Retinal pigment epithelial cell (primary cell): ENCODE results near the gene STX19.

Source experiments
- DNase-seq: peaks from one replicate; pipeline ENCODE4 v3.0.0-alpha.2; 2010; ENCODE audit warnings: low read depth
- H3K4me3 ChIP-seq: 2 replicates; pipeline ENCODE4 v1.5.1; 2011; ENCODE audit warnings: mild to moderate bottlenecking, low read length, control low read depth, moderate library complexity
- TF ChIP-seq, protein P1 (sequence below): conservative IDR thresholded peaks from 2 replicates; pipeline ENCODE4 v1.5.1; 2011; ENCODE audit warnings: low read depth, low read length, control low read depth, inconsistent platforms

STX19 gene, protein sequence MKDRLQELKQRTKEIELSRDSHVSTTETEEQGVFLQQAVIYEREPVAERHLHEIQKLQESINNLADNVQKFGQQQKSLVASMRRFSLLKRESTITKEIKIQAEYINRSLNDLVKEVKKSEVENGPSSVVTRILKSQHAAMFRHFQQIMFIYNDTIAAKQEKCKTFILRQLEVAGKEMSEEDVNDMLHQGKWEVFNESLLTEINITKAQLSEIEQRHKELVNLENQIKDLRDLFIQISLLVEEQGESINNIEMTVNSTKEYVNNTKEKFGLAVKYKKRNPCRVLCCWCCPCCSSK

DNA sequence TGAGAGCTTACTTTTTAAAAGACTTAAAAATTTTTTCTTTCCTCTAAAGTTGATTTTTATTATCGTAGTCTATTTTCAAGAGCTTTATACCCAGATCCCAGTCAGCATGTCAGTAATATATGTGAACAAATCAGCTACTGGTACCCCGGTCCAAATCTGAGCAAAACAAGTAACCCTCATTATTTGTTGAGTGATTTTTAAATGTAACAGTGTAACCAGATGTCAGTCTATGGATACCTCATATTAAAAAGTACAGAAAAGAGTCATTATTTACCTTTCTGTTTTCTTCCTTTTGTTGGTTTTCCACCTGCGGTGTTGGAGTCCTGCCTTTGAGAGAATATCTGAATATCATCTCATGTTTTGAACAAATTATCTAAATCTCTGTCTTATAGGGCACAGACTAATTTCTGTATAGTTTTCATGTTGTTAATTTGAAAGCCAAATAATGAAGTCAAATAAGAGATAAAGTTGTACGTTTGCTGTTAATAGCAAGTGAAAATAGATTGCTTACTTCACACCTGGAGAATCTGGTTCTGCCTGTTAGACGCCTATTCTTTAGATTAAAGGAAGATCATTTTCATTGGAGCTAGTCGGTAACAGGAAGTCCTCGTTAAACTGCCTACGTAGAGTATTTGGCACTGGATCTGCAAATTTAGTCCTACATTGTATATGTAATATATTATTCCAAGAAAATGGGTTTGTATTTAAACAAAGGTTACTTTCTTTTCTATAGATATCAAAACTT lies at the start of gene STX19:
STX19 (minus strand) TSS at position 505 of the 745 bp plus-strand sequence. CDS start 13,328 bp downstream, outside the sequence.
- no peak for DNase-seq
- TF ChIP-seq, protein P1, sequence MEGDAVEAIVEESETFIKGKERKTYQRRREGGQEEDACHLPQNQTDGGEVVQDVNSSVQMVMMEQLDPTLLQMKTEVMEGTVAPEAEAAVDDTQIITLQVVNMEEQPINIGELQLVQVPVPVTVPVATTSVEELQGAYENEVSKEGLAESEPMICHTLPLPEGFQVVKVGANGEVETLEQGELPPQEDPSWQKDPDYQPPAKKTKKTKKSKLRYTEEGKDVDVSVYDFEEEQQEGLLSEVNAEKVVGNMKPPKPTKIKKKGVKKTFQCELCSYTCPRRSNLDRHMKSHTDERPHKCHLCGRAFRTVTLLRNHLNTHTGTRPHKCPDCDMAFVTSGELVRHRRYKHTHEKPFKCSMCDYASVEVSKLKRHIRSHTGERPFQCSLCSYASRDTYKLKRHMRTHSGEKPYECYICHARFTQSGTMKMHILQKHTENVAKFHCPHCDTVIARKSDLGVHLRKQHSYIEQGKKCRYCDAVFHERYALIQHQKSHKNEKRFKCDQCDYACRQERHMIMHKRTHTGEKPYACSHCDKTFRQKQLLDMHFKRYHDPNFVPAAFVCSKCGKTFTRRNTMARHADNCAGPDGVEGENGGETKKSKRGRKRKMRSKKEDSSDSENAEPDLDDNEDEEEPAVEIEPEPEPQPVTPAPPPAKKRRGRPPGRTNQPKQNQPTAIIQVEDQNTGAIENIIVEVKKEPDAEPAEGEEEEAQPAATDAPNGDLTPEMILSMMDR: no peak
- H3K4me3 ChIP-seq: no peak within 1 kb of the TSS

DNA sequence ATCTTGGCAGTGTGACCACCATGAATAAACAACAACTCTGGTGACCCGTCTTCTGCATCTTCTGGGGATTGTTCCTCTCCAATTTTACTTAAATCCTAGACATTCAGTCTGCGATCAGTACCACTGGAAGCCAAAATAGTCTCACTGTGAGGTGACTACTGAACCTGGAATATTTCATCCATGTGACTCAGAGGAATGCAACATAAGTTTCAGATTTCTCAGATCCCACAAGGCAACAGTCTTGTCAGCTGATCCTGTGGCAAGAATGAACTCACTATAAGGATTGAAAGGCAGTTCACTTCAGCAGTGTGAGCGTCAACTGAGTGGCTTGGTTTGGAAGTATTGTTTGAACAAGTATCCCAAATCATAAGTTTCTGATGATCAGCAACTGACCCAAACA lies 47.7 kb upstream of the STX19 start:
- DNase-seq: no peak
- H3K4me3 ChIP-seq: no peak overlapping the region
- TF ChIP-seq, protein P1: no peak

DNA sequence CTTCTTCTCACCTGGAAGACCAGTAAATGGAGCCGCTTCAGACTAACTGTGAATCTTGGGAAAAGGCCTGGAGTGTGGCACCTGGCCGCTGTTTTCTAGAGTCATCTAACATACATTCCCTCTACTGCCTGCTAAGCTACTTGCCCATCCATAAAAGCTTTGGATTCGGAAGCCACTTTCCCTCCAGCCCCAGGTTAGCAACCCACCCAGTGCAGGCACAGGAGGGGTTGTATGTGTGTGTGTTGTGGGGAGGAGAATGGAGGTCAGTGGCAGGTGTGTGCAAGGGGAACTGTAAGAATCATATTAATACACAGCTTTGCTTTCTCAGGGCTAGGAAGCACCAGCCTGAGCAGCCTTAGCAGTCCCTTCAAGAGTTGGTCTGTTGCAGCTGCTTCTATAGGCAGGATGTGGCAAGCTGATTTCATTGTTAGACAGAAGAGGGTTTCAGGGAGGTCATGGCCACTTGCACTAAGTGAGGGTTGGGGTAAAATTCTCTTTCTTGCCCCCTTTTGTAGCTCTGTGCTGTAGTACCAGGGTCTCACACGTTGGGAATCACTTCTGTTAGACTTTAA lies 43.4 kb upstream of the STX19 start:
- TF ChIP-seq, protein P1: no peak
- DNase-seq: no peak
- H3K4me3 ChIP-seq: no peak overlapping the region

DNA sequence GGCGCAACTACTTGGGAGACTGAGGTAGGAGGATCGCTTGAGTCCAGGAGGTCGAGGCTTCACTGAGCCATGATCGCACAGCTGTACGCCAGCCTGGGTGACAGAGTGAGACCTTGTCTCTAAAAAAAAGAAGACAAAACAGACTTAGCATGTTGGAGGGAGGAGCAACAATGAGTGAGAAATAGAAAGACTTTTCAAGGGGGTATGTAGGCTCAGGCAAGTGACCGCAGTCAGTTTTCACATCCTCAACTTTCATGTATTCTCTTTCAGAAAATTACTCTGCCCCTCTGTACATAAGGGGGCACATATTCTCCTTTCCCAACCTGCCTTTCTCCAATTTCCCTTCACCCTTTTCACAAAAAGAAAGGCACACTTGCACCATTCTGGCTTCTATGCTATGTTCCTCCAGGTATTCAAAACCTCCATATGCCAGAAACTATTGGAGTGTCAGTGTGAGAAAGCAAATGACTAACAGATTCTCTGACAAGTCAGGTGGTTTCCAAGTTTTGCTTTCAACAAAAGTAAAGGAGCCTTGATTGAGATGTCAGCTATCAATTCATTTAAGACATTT lies 42.0 kb upstream of the STX19 start:
- DNase-seq: no peak
- no peak overlapping the region for H3K4me3 ChIP-seq
- TF ChIP-seq, protein P1: no peak

DNA sequence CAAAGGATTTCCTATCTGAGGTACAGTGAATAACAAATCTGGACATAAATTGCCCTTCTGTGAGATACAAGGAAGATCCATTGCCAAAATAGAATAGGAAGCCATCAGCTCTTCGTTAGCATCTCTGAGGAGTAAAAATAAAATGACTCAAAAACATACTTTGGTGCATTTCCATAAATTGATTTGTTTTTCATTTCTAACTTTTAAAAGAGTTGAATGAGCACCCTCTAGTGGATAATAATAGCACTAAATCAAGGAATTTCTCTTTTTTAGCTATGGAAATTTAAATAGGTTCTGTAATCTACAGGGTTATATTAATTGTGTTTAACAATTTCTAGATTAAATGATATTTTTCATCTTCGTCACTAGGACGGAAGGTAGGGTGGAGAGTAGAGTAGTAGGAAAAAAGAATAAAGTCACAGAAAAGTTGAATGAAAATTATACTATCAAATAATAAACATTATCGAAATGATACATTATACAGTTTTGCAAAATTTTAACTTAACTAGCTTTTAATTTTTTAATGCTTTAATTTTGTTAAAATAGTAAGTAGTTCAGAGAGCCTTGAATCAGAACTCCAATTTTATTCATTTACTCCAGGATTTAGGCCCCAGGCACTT lies 40.9 kb upstream of the STX19 start:
- TF ChIP-seq, protein P1: peak; percentile 30
- no peak overlapping the region for H3K4me3 ChIP-seq
- no peak for DNase-seq

DNA sequence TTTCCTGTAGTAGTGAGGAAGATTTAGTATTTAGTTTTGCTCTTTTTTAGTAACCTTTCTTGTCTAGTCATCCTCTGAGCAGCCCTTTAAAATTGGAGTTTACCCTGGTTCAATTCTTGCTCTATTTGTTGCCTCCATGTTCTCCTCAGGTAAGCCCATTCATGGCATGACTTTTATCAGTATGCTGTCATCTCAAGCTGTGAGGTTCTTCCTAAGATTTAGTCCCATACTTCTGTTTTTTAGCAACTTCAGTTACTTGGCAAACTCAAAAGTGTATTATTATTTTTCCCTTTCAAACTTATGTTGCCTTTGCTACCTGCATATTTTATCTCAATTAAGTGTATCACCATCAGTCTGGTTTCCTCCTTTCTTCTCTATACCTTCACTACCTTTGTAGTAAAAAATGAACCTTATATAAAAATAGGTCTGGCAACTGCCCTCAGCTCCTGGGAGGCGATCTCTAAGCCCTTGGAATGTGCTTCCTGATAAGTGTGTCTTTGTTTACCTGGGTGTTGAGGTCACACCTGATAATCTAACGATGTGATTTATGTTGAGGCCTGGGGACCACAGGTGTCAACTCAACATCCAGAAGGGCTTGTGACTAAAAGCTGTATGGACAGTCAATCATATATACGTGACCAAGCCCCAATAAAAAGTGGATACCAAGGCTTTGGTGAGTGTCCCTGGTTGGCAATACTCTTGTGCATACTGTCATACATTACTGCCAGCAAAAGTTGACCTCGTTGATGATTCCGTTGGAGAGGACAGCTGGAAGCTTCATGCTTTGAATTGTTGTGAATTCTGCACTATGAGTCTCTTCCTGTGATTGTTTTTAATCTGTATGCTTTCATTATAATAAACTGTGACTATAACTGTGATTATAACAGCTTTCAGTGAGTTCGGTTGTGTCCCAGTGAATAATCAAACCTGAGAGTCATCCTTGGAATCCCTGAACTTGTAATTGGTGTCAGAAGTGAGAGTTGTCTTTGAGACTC lies 38.4 kb upstream of the STX19 start:
- no peak overlapping the region for H3K4me3 ChIP-seq
- TF ChIP-seq, protein P1: no peak
- no peak for DNase-seq
